SK-N-MC (cell line): ENCODE results near the gene ARHGAP30.

ENCODE experiments used
- EZH2 ChIP-seq: fragments of 200-600 bp; sonication (generic); IDR thresholded peaks from one replicate; pipeline ENCODE4 v1.6.1; 2017; ENCODE audit warnings: antibody characterized with exemption
- FOXP2 ChIP-seq: optimal IDR thresholded peaks from 2 replicates; pipeline ENCODE3; 2011; ENCODE audit warnings: mild to moderate bottlenecking, moderate library complexity; ENCODE audit not compliant: insufficient read depth; ENCODE audit errors: extremely low read length, control extremely low read depth
- POLR2AphosphoS5 ChIP-seq: IDR thresholded peaks from 2 replicates; pipeline ENCODE4 v1.6.1; 2012; ENCODE audit warnings: mild to moderate bottlenecking, low read depth, low read length, borderline replicate concordance

DNA sequence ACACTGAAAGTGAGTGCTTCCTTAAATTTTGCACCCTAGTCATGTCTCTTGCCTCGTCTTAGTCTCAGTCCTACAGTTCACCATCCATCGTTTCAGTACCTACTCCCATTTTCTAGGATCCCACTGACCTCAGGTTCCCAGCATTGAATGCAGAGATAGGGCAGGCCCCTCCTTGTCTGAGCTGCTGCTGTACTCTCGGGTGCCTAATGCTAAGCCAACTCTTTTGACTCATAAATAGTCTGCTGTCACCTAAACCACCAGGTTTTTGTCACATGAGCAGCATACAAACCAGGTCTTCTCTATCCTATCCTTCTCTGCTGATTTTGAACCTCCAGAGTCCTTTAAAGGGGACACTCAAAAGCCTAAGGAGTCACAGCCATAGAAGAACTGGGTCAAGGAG, 3.0 kb downstream of the ARHGAP30 start:
- TF ChIP-seq EZH2 (no peak), POLR2AphosphoS5 (no peak), FOXP2 (no peak)
